GM18868 (cell line): Measurements from ENCODE around the gene KRAS.

ENCODE experiments used
- ATAC-seq: cut with Tn5 transposase; IDR thresholded peaks from one replicate; pipeline ENCODE4 v1.9.1; 2021; ENCODE audit warnings: mild to moderate bottlenecking, moderate library complexity; ENCODE audit not compliant: unreplicated experiment

Gene KRAS

GRCh38 chr12:25256826-25257225 lies 6.1 kb upstream of the KRAS start:
- ATAC-seq, result no peak

- ATAC-seq, result no peak
These were observed 5.3 kb upstream of the KRAS start for GRCh38 chr12:25256005-25256404.

GRCh38 chr12:25254271-25254880 lies 3.6 kb upstream of the KRAS start:
- no peak for ATAC-seq

GRCh38 chr12:25253371-25254068 lies 2.8 kb upstream of the KRAS start:
- peak; percentile 20 for ATAC-seq

GRCh38 chr12:25252946-25253345 lies 2.2 kb upstream of the KRAS start:
- no peak for ATAC-seq

GRCh38 chr12:25251769-25252168 lies 1.0 kb upstream of the KRAS start:
- no peak for ATAC-seq

GRCh38 chr12:25249931-25250738 lies 594 bp downstream of the KRAS start:
- ATAC-seq, result peak; percentile 39

- ATAC-seq, result no peak
These were observed 2.0 kb downstream of the KRAS start for GRCh38 chr12:25248732-25249131.

GRCh38 chr12:25248137-25248536 lies 2.6 kb downstream of the KRAS start:
- no peak for ATAC-seq

- no peak for ATAC-seq
These were observed 5.2 kb downstream of the KRAS start for GRCh38 chr12:25245491-25245890.

GRCh38 chr12:25243680-25243990 lies 7.1 kb downstream of the KRAS start:
- no peak for ATAC-seq

- ATAC-seq, result no peak
These were observed 7.6 kb downstream of the KRAS start for GRCh38 chr12:25242981-25243679.

GRCh38 chr12:25241167-25242020 lies 9.3 kb downstream of the KRAS start:
- peak; percentile 72 for ATAC-seq

- ATAC-seq, result no peak
These were observed 14.1 kb downstream of the KRAS start for GRCh38 chr12:25236626-25237025.

- ATAC-seq, result no peak
These were observed 14.5 kb downstream of the KRAS start for GRCh38 chr12:25236190-25236589.

GRCh38 chr12:25213338-25213737 lies 37.4 kb downstream of the KRAS start:
- ATAC-seq, result no peak

GRCh38 chr12:25208554-25208953 lies 42.2 kb downstream of the KRAS start:
- no peak for ATAC-seq

GRCh38 chr12:25207846-25208245 lies 42.9 kb downstream of the KRAS start:
- ATAC-seq, result no peak

GRCh38 chr12:25207411-25207810 lies 43.3 kb downstream of the KRAS start:
- ATAC-seq, result no peak

GRCh38 chr12:25202137-25202536 lies 48.6 kb downstream of the KRAS start:
- ATAC-seq, result no peak

- ATAC-seq, result no peak
These were observed 50.0 kb downstream of the KRAS start for GRCh38 chr12:25200703-25201102.
